ENCODE data around the gene ABCA7.

Gene ABCA7

GRCh38 chr19:1006711-1007398 lies 33.1 kb upstream of the ABCA7 start:
- Histone ChIP-seq H3K36me3 (ENCODE audit: control insufficient read depth, insufficient read depth, low read length, severe bottlenecking) (peaks cover 10% of the 10 kb centered on the region), H3K4me1 (ENCODE audit: control insufficient read depth, insufficient read depth, low read length) (no peaks in the 10 kb centered on the region), H3K9ac (ENCODE audit: low read length) (no peak overlapping the region), H3K4me3 (ENCODE audit: low read length) (no peak overlapping the region), H3K9me3 (ENCODE audit: control insufficient read depth, low read length) (no peaks in the 10 kb centered on the region), H3K27me3 (replicated peaks; ENCODE audit: control insufficient read depth, insufficient read depth, low read length) (peaks cover 5% of the 10 kb centered on the region)
- DNase-seq (ENCODE audit: low read depth), result no peak

- H3K9me3 ChIP-seq (ENCODE audit: control insufficient read depth, low read length), result no peaks in the 10 kb centered on the region
- peaks cover 2% of the 10 kb centered on the region for H3K27me3 ChIP-seq (replicated peaks; ENCODE audit: control insufficient read depth, insufficient read depth, low read length)
- no peak overlapping the region for H3K4me3 ChIP-seq (ENCODE audit: low read length)
- H3K4me1 ChIP-seq (ENCODE audit: control insufficient read depth, insufficient read depth, low read length), result no peaks in the 10 kb centered on the region
- no peak for DNase-seq (ENCODE audit: low read depth)
- H3K9ac ChIP-seq (ENCODE audit: low read length), result no peak overlapping the region
- H3K36me3 ChIP-seq (ENCODE audit: control insufficient read depth, insufficient read depth, low read length, severe bottlenecking), result peaks cover 11% of the 10 kb centered on the region
Measured at GRCh38 chr19:1007399-1008251, 32.3 kb upstream of the ABCA7 start.

DNA sequence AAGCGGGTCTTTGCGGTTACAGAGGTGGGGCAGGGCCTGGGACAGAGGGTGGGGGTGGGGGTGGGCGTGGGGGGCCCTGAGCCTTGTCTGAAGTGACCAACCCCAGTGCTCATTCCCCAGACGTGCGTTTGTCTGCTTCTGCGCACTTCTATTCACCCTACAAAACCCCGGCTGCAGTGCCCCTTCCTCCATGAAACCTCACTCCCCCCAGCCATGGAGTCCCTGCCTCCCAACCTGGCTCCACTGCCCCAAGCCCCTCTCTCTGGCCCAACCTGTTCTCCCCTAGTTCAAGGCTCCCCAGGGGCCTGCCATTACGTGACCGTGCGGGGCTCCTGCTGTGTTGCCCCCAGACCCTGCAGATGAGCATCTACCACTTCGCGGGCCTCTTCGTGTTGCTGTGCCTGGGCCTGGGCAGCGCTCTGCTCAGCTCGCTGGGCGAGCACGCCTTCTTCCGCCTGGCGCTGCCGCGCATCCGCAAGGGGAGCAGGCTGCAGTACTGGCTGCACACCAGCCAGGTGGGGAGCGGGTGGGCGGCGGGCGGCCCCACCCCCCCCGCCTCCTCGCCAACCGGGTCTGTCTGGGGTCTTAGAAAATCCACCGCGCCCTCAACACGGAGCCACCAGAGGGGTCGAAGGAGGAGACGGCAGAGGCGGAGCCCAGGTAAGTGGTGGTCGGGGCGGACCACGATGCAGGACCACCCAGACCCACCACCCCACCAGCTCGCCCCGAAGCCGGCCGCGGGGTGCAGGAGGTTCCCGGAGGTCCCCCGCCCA lies 31.5 kb upstream of the ABCA7 start:
- DNase-seq (ENCODE audit: low read depth), result no peak
- Histone ChIP-seq H3K9ac (ENCODE audit: low read length) (no peak overlapping the region), H3K9me3 (ENCODE audit: control insufficient read depth, low read length) (no peaks in the 10 kb centered on the region), H3K4me3 (ENCODE audit: low read length) (no peak overlapping the region), H3K27me3 (replicated peaks; ENCODE audit: control insufficient read depth, insufficient read depth, low read length) (no peaks in the 10 kb centered on the region), H3K4me1 (ENCODE audit: control insufficient read depth, insufficient read depth, low read length) (no peaks in the 10 kb centered on the region), H3K36me3 (ENCODE audit: control insufficient read depth, insufficient read depth, low read length, severe bottlenecking) (peaks cover 17% of the 10 kb centered on the region)

DNA sequence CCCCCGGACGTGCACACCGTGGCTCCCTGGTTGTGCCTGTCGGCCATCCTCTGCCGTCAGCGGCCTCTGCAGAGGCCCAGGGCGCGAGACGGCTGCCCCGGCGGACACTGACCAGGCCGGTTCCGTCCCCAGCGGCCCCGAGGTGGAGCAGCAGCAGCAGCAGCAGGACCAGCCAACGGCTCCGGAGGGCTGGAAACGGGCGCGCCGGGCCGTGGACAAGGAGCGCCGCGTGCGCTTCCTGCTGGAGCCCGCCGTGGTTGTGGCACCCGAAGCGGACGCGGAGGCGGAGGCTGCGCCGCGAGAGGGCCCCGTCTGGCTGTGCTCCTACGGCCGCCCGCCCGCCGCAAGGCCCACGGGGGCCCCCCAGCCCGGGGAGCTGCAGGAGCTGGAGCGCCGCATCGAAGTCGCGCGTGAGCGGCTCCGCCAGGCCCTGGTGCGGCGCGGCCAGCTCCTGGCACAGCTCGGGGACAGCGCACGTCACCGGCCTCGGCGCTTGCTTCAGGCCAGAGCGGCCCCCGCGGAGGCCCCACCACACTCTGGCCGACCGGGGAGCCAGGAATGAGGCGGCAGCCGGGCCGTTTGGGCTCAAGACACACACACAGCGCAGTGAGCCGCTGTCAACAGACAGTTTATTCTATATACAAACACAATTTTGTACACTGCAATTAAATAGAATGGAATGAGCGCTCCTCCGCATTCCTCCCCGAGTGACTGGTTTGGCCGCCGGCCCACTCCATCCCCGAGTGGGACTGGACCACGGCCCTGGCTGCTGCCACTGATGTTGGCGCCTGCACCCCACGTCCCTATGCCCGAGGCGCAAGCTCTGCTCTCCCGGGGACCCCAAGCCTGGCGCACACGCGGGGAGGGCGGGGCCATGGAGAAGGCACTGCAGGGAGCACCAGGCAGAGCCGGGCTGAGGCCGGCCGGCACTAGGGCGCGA lies 30.6 kb upstream of the ABCA7 start:
- H3K9me3 ChIP-seq (ENCODE audit: control insufficient read depth, low read length), result no peaks in the 10 kb centered on the region
- H3K27me3 ChIP-seq (replicated peaks; ENCODE audit: control insufficient read depth, insufficient read depth, low read length), result no peaks in the 10 kb centered on the region
- H3K4me3 ChIP-seq (ENCODE audit: low read length), result no peak overlapping the region
- no peak overlapping the region for H3K9ac ChIP-seq (ENCODE audit: low read length)
- no peaks in the 10 kb centered on the region for H3K4me1 ChIP-seq (ENCODE audit: control insufficient read depth, insufficient read depth, low read length)
- peaks cover 23% of the 10 kb centered on the region for H3K36me3 ChIP-seq (ENCODE audit: control insufficient read depth, insufficient read depth, low read length, severe bottlenecking)
- no peak for DNase-seq (ENCODE audit: low read depth)

GRCh38 chr19:1009981-1010538 lies 29.8 kb upstream of the ABCA7 start:
- H3K27me3 ChIP-seq (replicated peaks; ENCODE audit: control insufficient read depth, insufficient read depth, low read length), result no peaks in the 10 kb centered on the region
- DNase-seq (ENCODE audit: low read depth), result no peak
- H3K36me3 ChIP-seq (ENCODE audit: control insufficient read depth, insufficient read depth, low read length, severe bottlenecking), result peaks cover 23% of the 10 kb centered on the region
- H3K4me3 ChIP-seq (ENCODE audit: low read length), result no peak overlapping the region
- no peaks in the 10 kb centered on the region for H3K9me3 ChIP-seq (ENCODE audit: control insufficient read depth, low read length)
- no peaks in the 10 kb centered on the region for H3K4me1 ChIP-seq (ENCODE audit: control insufficient read depth, insufficient read depth, low read length)
- H3K9ac ChIP-seq (ENCODE audit: low read length), result no peak overlapping the region

DNA sequence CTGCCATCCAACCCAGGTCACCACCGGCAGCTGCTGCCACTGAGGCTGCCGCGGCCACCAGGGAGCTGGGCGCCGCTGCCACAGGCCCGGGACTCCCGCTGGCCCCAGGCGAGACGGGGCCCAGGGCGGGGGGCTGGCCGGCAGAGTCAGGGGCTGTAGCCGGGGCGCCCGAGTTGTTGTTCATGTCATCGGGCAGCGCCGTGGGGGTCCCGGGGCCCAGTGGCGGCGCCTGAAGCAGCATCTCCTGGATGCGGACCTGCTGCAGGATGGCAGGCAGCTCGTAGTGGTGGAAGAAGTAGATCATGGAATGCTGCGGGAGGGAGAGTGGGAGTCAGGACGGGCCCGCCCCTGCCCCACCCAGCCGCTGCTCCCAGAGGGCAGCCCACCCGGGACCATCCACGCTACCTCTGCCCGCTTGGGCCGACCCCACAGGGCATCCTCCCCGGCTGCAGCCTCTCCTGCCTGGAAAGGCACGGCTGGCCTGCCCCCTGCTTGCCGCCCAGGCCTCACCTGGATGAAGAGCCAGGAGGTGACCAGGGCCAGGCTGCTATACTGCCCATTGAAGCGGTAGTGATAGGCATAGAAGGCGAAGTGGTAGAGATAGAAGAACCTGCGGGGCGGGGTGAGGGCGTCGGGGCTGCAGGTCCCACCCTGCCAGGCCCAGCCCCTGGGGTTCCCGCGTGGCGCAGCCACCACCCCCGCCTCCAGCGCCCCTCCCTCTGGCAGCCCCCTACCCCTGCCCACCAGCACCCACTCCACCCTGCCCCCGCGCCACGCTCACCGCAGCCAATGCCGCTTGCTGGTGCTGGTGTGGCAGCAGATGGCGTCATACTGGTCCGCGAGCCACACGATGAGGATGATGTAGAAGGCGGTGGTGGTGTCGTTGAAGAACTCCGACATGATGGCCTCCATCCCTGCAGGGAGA lies 29.1 kb upstream of the ABCA7 start:
- no peaks in the 10 kb centered on the region for H3K27me3 ChIP-seq (replicated peaks; ENCODE audit: control insufficient read depth, insufficient read depth, low read length)
- H3K36me3 ChIP-seq (ENCODE audit: control insufficient read depth, insufficient read depth, low read length, severe bottlenecking), result peaks cover 23% of the 10 kb centered on the region
- no peaks in the 10 kb centered on the region for H3K9me3 ChIP-seq (ENCODE audit: control insufficient read depth, low read length)
- DNase-seq (ENCODE audit: low read depth), result no peak
- no peak overlapping the region for H3K9ac ChIP-seq (ENCODE audit: low read length)
- H3K4me1 ChIP-seq (ENCODE audit: control insufficient read depth, insufficient read depth, low read length), result peaks cover 4% of the 10 kb centered on the region
- no peak overlapping the region for H3K4me3 ChIP-seq (ENCODE audit: low read length)

DNA sequence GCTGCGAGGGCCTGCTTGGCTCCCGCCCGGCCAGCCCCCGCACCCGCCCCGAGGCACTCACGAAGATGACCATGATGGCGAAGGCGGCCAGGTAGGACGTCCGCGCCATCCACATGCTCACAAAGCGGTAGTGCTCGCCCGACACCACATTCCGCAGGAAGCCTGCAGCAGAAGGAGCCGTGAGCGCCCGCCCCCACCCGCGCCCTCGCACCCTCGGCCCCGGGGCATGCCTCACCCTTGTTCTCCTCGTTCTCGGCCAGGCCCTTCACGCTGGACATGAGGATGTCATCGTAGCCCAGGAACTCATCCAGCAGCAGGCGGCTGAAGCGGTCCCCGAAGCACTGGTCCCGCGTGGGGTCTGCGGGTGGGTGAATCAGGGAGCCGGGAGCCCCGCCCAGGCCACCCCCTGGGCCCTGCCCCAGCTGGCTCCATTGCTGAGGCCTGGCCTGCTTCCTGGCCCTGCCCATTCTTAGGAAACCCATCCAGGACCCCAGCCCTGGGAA lies 28.0 kb upstream of the ABCA7 start:
- no peak for DNase-seq (ENCODE audit: low read depth)
- Histone ChIP-seq H3K36me3 (ENCODE audit: control insufficient read depth, insufficient read depth, low read length, severe bottlenecking) (peaks cover 23% of the 10 kb centered on the region), H3K9me3 (ENCODE audit: control insufficient read depth, low read length) (no peaks in the 10 kb centered on the region), H3K4me1 (ENCODE audit: control insufficient read depth, insufficient read depth, low read length) (peaks cover 13% of the 10 kb centered on the region), H3K27me3 (replicated peaks; ENCODE audit: control insufficient read depth, insufficient read depth, low read length) (no peaks in the 10 kb centered on the region), H3K4me3 (ENCODE audit: low read length) (no peak overlapping the region), H3K9ac (ENCODE audit: low read length) (no peak overlapping the region)

DNA sequence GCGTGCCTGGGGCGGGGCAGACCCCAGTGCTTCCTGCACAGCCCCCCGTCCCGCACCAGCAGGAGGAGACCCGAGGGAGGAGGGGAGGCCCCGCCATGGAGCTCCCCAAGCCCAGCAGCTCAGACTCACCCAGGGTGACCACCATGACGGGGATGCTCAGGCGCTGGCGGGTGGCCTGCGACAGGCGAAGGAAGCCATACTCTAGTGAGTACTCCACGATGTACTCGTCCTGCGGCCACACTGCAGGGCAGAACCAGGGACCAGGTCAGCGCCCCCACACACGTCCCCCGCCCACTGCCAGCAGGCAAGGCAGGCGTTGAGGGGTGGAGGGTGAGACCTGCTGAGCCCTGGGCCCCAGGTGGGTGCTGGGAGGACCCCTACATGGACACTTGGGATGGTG lies 27.6 kb upstream of the ABCA7 start:
- Histone ChIP-seq H3K4me1 (ENCODE audit: control insufficient read depth, insufficient read depth, low read length) (peaks cover 17% of the 10 kb centered on the region), H3K4me3 (ENCODE audit: low read length) (no peak overlapping the region), H3K9ac (ENCODE audit: low read length) (no peak overlapping the region), H3K27me3 (replicated peaks; ENCODE audit: control insufficient read depth, insufficient read depth, low read length) (no peaks in the 10 kb centered on the region), H3K36me3 (ENCODE audit: control insufficient read depth, insufficient read depth, low read length, severe bottlenecking) (peaks cover 23% of the 10 kb centered on the region), H3K9me3 (ENCODE audit: control insufficient read depth, low read length) (no peaks in the 10 kb centered on the region)
- DNase-seq (ENCODE audit: low read depth), result no peak

DNA sequence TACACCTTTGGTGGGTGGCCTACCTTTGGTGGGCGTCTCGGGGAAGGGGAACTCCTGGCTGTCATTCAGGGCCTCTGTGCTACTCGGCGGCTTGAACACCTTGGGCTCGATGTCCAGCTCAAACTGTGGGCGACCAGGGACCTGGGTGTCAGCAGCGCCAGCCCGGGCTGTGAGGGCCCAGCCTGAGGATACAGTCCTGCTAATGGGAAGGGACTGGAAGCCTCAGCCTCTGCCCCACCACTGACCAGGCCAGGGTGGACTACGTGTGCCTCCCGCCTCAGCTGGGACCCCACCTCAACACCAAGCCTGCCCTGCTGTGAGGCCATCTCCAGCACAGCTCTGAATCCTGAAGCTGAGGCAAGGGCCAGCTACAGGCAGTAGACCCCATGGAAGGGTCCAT lies 26.7 kb upstream of the ABCA7 start:
- Histone ChIP-seq H3K9ac (ENCODE audit: low read length) (no peak overlapping the region), H3K4me3 (ENCODE audit: low read length) (no peak overlapping the region), H3K9me3 (ENCODE audit: control insufficient read depth, low read length) (no peaks in the 10 kb centered on the region), H3K4me1 (ENCODE audit: control insufficient read depth, insufficient read depth, low read length) (peaks cover 26% of the 10 kb centered on the region), H3K27me3 (replicated peaks; ENCODE audit: control insufficient read depth, insufficient read depth, low read length) (no peaks in the 10 kb centered on the region), H3K36me3 (ENCODE audit: control insufficient read depth, insufficient read depth, low read length, severe bottlenecking) (peaks cover 23% of the 10 kb centered on the region)
- no peak for DNase-seq (ENCODE audit: low read depth)

Measured in adipocyte (in vitro differentiated cells).